ENCODE measurements around the gene LEUTX. TPM values are rescaled to one million over a fixed set of nuclear protein-coding genes. Genes with fewer than 3 reads are reported as not detected.

The LEUTX gene, protein sequence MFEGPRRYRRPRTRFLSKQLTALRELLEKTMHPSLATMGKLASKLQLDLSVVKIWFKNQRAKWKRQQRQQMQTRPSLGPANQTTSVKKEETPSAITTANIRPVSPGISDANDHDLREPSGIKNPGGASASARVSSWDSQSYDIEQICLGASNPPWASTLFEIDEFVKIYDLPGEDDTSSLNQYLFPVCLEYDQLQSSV
- total RNA-seq = not detected in 2 replicates

DNA sequence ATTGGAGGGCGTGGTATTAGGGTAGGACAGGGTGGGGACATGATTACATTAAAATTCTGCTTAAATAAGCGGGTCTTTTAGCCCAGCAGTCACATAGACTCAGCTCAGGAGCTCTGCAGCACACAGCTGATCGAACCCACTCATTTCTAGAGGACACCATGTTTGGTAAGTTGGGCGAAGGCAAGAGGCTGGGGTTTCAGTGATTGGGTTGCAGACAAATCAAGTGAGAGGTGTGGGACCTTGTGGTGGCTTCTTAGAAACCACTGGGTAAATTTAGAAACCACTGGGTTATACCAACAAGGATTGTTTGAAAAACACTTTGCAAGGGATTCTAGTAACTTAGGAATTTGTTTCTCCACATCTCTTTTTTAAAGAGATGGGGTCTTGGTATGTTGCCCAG, at the start of gene LEUTX:
TSS of gene LEUTX (plus strand) at position 92 of the 400 bp plus-strand sequence. CDS start at position 159, 67 bp downstream.

DNA sequence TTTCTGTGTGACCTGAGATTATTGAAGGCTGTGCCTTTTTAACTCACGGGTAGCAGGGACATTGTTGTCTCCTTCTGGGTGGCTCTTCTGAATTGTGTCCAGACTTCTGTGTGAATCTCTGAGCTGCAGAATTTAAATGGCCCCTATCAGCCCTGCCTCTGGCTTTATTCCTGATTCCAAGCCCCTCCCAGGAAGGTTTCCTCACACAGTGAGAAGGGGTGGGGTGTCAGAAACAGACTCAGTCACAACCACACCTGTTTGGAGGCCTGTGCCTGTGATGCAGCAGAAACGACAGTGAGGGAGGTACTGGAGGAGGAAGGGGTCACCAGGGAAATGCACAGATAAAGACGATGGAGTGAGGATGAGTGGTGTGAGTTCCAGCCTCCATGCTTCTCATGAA, 40.8 kb upstream of the LEUTX start, which contains the start of gene CLC:
TSS of gene CLC (minus strand) at position 139 of the 400 bp plus-strand sequence. CDS start at position 62, 77 bp downstream.

DNA sequence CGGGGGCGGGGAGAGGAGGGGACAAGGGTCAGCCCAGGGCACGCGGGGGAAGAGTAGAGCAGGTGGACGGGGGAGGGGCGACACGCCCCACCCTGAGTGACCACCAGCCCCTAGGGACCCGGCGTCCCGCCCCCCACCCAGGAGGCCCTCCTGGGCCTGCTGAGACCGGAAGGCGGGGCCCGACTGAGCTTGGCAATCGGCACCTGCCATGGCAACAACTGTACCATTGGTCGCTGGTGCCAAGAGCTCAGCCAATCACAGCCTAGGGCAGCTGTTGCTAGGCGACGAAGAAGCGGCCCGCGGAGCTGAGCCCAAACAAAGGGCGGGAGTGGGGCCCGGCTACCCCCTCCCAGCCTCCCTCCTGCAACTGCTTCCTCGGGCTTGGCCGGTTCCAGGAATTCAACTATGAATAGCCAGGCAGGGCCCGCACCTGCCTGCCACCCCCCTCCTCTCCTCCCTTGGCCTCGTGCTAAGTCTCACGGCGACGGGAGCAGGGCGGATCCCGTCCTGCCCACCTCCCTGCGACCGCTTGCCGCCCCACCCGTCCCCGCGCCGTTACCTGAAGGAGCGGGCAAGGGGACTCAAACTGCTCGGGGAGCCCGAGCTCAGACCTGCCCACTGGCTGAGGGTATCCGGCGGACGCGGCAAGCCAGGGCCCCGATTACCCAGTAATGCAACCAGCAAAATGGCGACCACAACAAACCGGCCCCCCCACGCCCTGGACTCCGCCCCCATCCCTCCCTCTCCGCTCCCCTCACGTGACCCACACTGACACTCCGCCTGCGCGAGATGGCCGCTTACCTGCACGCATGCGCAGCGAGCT, 55.0 kb downstream of the LEUTX start, which contains the start of gene DYRK1B:
TSS of gene DYRK1B (minus strand) at position 699 of the 823 bp plus-strand sequence. CDS start 2,295 bp downstream, outside the sequence.

Small RNAs within 50 kb of the gene (small RNA-seq; reads per million reads assigned to genes)
- not detected for gene MIR6719 (ENCODE audit: low replicate concordance)

Other genes with a start within 250 kb of the LEUTX start
- 1.8 and 4.6 TPM in 2 replicates for gene EID2B, start 246.0 kb upstream of the LEUTX start, total RNA-seq
- 3.9 and 12.2 TPM in 2 replicates for gene EID2, start 238.7 kb upstream of the LEUTX start, total RNA-seq
- not detected in 2 replicates for gene LGALS13, start 176.3 kb upstream of the LEUTX start, total RNA-seq
- not detected in 2 replicates for gene LGALS16, start 122.9 kb upstream of the LEUTX start, total RNA-seq
- not detected in 2 replicates for gene LGALS14, start 74.4 kb upstream of the LEUTX start, total RNA-seq
- gene CLC, start 40.8 kb upstream of the LEUTX start, total RNA-seq = not detected in 2 replicates
- 10.6 and 19.5 TPM in 2 replicates for gene DYRK1B, start 55.3 kb downstream of the LEUTX start, total RNA-seq
- gene FBL, start 67.5 kb downstream of the LEUTX start, total RNA-seq = 101 and 130 TPM in 2 replicates
- gene FCGBP, start 155.8 kb downstream of the LEUTX start, total RNA-seq = under 0.01 TPM in 2 replicates
- 148 and 218 TPM in 2 replicates for gene PSMC4, start 192.3 kb downstream of the LEUTX start, total RNA-seq
- 4.2 and 4.3 TPM in 2 replicates for gene ZNF546, start 218.2 kb downstream of the LEUTX start, total RNA-seq